Endothelial cell of umbilical vein (primary cell): ENCODE measurements around the gene SPEN. TPM values are rescaled to one million over a fixed set of nuclear protein-coding genes. Genes with fewer than 3 reads are reported as not detected.
A peak's percentile ranks its signal among the peaks of the same experiment; 100 is the strongest.

Experiments
- BruUV-seq: library from RNA; stranded (reverse); fragments of 400-500 nt; replicated peaks from 2 replicates; lab custom pipeline; 2021; lab: Mats Ljungman, UMichigan
- CTCF ChIA-PET: fragments of 300-600, 350-600 bp; sonication (Branson Sonifier 250); formaldehyde crosslinking; loops from one replicate; lab custom pipeline; 2021; ENCODE audit warnings: antibody characterized with exemption, inconsistent platforms; lab: Charles Lee
- POLR2A ChIA-PET: fragments of 300-600, 350-600 bp; sonication (Branson Sonifier 250); formaldehyde crosslinking; loops from one replicate; lab custom pipeline; 2021; ENCODE audit warnings: antibody characterized with exemption, inconsistent platforms; lab: Charles Lee
- DNase-seq: peaks from one replicate; pipeline ENCODE4 v3.0.0-alpha.2; 2011; ENCODE audit warnings: low read depth, low spot score
- FAIRE-seq: peaks from 2 replicates; lab custom pipeline; 2011; peaks lifted over from hg19 to GRCh38; lab: Jason Lieb, UNC
- H2AFZ ChIP-seq: 2 replicates; pipeline ENCODE4 v1.6.0; 2012; ENCODE audit warnings: low read depth, low read length, control low read depth, inconsistent platforms
- H3K27ac ChIP-seq: 2 replicates; pipeline ENCODE4 v1.5.1; 2011; ENCODE audit warnings: low read depth, mild to moderate bottlenecking, control low read depth, low read length, moderate library complexity; ENCODE audit not compliant: insufficient read depth
- H3K27me3 ChIP-seq, 2 experiments: 2 replicates each; pipeline versions ENCODE4 v1.6.0 to v1.6.1; 2011; ENCODE audit warnings: low read length in 2 of 2, mixed read lengths in 1 of 2; ENCODE audit not compliant: control insufficient read depth in 2 of 2, insufficient read depth in 2 of 2
- H3K36me3 ChIP-seq, 2 experiments: 2 replicates in 1 of 2; 3 replicates in 1 of 2; pipeline ENCODE4 v1.5.1; 2011; ENCODE audit warnings: low read length in 2 of 2, mild to moderate bottlenecking in 1 of 2, moderate library complexity in 1 of 2; ENCODE audit not compliant: control insufficient read depth in 2 of 2, insufficient read depth in 2 of 2; ENCODE audit errors: extremely low read depth in 1 of 2
- H3K4me1 ChIP-seq: 3 replicates; pipeline ENCODE4 v1.5.1; 2011; ENCODE audit warnings: mild to moderate bottlenecking, low read length; ENCODE audit not compliant: control insufficient read depth, insufficient read depth; ENCODE audit errors: extremely low read depth
- H3K4me2 ChIP-seq: 2 replicates; pipeline ENCODE4 v1.6.1; 2011; ENCODE audit warnings: low read length, control low read depth, mixed read lengths; ENCODE audit not compliant: insufficient read depth
- H3K4me3 ChIP-seq, 3 experiments: fragments of 200-600 bp in 1 of 3; sonication (generic), shearing (Covaris generic) in 1 of 3; replicated peaks in 1 of 3; 2 replicates each; pipeline ENCODE4 v1.5.1; 2011 to 2016; ENCODE audit warnings: control low read depth in 3 of 3, low read length in 3 of 3, mild to moderate bottlenecking in 2 of 3, inconsistent platforms in 1 of 3, low read depth in 1 of 3, moderate library complexity in 1 of 3; ENCODE audit not compliant: insufficient read depth in 1 of 3
- H3K79me2 ChIP-seq: 2 replicates; pipeline ENCODE4 v1.6.0; 2012; ENCODE audit warnings: low read length, inconsistent platforms; ENCODE audit not compliant: control insufficient read depth, insufficient read depth
- H3K9ac ChIP-seq: replicated peaks from 2 replicates; pipeline ENCODE3; 2011; ENCODE audit warnings: low read length, control low read depth; ENCODE audit not compliant: insufficient read depth; ENCODE audit errors: extremely low read depth
- H3K9me1 ChIP-seq: replicated peaks from 3 replicates; pipeline ENCODE4 v1.6.0; 2011; ENCODE audit warnings: mild to moderate bottlenecking, low read length; ENCODE audit not compliant: control insufficient read depth, insufficient read depth; ENCODE audit errors: extremely low read depth
- H3K9me3 ChIP-seq: replicated peaks from 2 replicates; pipeline ENCODE4 v1.5.1; 2012; ENCODE audit warnings: low read length, inconsistent platforms; ENCODE audit not compliant: control insufficient read depth, insufficient read depth
- H4K20me1 ChIP-seq: replicated peaks from 2 replicates; pipeline ENCODE3; 2011; ENCODE audit warnings: mild to moderate bottlenecking, low read length; ENCODE audit not compliant: control insufficient read depth, insufficient read depth; ENCODE audit errors: extremely low read depth
- EZH2 ChIP-seq: IDR thresholded peaks from 2 replicates; pipeline ENCODE4 v1.6.1; 2012; ENCODE audit warnings: borderline replicate concordance, low read depth, mild to moderate bottlenecking, moderate library complexity, low read length, inconsistent platforms; ENCODE audit not compliant: severe bottlenecking
- FOS ChIP-seq: IDR thresholded peaks from 2 replicates; pipeline ENCODE4 v1.6.1; 2011; ENCODE audit warnings: mild to moderate bottlenecking, low read length, moderate library complexity, borderline replicate concordance; ENCODE audit not compliant: insufficient read depth
- GATA2 ChIP-seq: IDR thresholded peaks from 2 replicates; pipeline ENCODE4 v1.7.0; 2011; ENCODE audit warnings: low read depth, mild to moderate bottlenecking, moderate library complexity, mixed read lengths, low read length; ENCODE audit not compliant: insufficient read length, insufficient read depth
- JUN ChIP-seq: IDR thresholded peaks from 2 replicates; pipeline ENCODE4 v1.6.1; 2011; ENCODE audit warnings: borderline replicate concordance, low read depth; ENCODE audit not compliant: insufficient read length, insufficient read depth
- MYC ChIP-seq: IDR thresholded peaks from one replicate; pipeline ENCODE4 v1.6.1; 2011; ENCODE audit warnings: mild to moderate bottlenecking, low read depth, low read length
- POLR2A ChIP-seq: IDR thresholded peaks from 2 replicates; pipeline ENCODE4 v1.6.1; 2012; ENCODE audit warnings: low read depth, mild to moderate bottlenecking, control low read depth, low read length
- POLR2AphosphoS5 ChIP-seq: IDR thresholded peaks from 2 replicates; pipeline ENCODE4 v1.6.1; 2012; ENCODE audit warnings: low read depth, mild to moderate bottlenecking, control low read depth, low read length, moderate library complexity; ENCODE audit not compliant: insufficient read depth
- dilution Hi-C: fragments of 300-500 bp; cut with MboI; formaldehyde crosslinking; loops from one replicate; pipeline ENCODE4 v1.15.0; 2019; ENCODE audit warnings: low sequenced_read_pairs; ENCODE audit not compliant: extremely low pct_ligation_motif_present
- intact Hi-C: fragments of 100-400 bp; cut with micrococcal nuclease; formaldehyde crosslinking; loops from one replicate; pipeline ENCODE4 v1.10.0; 2022
- polyA plus RNA-seq, 4 experiments: library from polyadenylated mRNA; depleted of rRNA in 3 of 4; stranded (reverse) in 3 of 4; unstranded in 1 of 4; fragments of >200 nt; gene quantifications; 2 replicates each; pipeline versions ENCODE4 v1.2.1 to v1.2.3, GENCODE V29; 2011 to 2012; ENCODE audit warnings: missing spikeins in 1 of 4
- total RNA-seq: library from RNA; stranded (reverse); gene quantifications from 2 replicates; pipeline ENCODE4 v1.2.3, GENCODE V29; 2021
- TF ChIP-seq, protein P1 (sequence below): IDR thresholded peaks from 2 replicates; pipeline ENCODE4 v1.6.1; 2011; ENCODE audit not compliant: insufficient read depth, insufficient read length
- TF ChIP-seq, protein P2 (sequence below), 2 donors: IDR thresholded peaks; 1 replicate in 1 of 2; 2 replicates in 1 of 2; pipeline ENCODE4 v1.5.1; 2011; ENCODE audit warnings: low read length in 2 of 2, mild to moderate bottlenecking in 2 of 2, moderate library complexity in 2 of 2, control low read depth in 1 of 2, inconsistent platforms in 1 of 2, low read depth in 1 of 2; ENCODE audit not compliant: insufficient read depth in 1 of 2; ENCODE audit errors: extremely low read depth in 1 of 2

Gene SPEN
- total and polyA plus RNA-seq, 2 donors (not counting 3 experiments of a cell fraction or from before 2014, with no cell fraction given), result 9.3 to 44.4 TPM

DNA sequence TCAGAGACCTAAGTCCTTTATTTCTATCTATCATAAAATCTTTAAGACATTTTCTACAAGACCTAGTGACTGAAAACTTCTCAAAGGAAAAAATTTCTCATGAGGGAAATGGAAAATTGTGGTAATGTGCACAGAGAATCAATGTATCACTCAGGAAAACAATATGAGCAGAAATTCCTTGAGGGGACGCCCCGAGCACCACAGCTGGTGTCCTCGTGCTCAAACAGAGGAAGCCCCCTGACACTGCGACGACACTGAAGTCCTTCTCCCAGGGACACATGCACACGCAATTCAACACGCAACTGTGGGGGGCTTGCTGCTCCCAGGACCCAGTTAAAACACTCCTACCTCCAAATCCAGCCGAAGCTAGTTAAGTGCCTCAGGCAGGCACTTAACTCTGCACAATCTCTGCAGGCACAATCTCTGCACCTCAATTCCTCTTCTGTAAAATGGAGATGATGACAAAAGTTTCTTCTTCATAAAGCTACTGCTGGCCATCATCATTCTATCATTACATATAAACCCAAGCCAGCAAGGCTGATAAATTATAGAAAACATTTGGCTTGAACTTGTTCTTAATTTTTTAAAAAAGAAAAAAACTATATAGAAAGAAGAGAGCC is 112.4 kb downstream of the SPEN start:
- no peak overlapping the region for H3K4me2 ChIP-seq
- DNase-seq (peak; percentile 24), FAIRE-seq (no peak)
- H4K20me1 ChIP-seq, result no peaks in the 10 kb centered on the region
- dilution Hi-C loops (no loop called here), intact Hi-C loops (loop anchor here (2.0 kb wide), 1 partner anchor 15 kb away; no protein-coding TSS in a partner anchor)
- no peak overlapping the region for H2AFZ ChIP-seq
- peaks cover 51% of the 10 kb centered on the region for H3K79me2 ChIP-seq
- H3K9ac ChIP-seq, result no peak overlapping the region
- ChIA-PET POLR2A (interaction anchor here (0.6 kb wide), 1 partner anchor 275 kb away, joined by 3 read pairs; no protein-coding TSS in a partner anchor), CTCF (interaction anchor here (1.0 to 4.0 kb wide), 13 partner anchors 15 to 168 kb away, joined by 3 to 18 read pairs (median 4); partner anchors contain the start of gene ZBTB17)
- H3K9me1 ChIP-seq, result no peaks in the 10 kb centered on the region
- no peaks in the 10 kb centered on the region for H3K9me3 ChIP-seq
- H3K27ac ChIP-seq, result no peak overlapping the region
- no peak overlapping the region for H3K4me3 ChIP-seq
- H3K4me1 ChIP-seq, result peaks cover 29% of the 10 kb centered on the region
- BruUV-seq, result no TSS peak
- no peaks in the 10 kb centered on the region for H3K36me3 ChIP-seq
- H3K27me3 ChIP-seq, result no peaks in the 10 kb centered on the region
- TF ChIP-seq POLR2A, result no peak
- TF ChIP-seq FOS, result no peak
- TF ChIP-seq, protein P1, sequence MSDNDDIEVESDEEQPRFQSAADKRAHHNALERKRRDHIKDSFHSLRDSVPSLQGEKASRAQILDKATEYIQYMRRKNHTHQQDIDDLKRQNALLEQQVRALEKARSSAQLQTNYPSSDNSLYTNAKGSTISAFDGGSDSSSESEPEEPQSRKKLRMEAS, result no peak
- no peak for TF ChIP-seq GATA2
- no peak for TF ChIP-seq EZH2
- TF ChIP-seq MYC, result no peak
- TF ChIP-seq, protein P2, sequence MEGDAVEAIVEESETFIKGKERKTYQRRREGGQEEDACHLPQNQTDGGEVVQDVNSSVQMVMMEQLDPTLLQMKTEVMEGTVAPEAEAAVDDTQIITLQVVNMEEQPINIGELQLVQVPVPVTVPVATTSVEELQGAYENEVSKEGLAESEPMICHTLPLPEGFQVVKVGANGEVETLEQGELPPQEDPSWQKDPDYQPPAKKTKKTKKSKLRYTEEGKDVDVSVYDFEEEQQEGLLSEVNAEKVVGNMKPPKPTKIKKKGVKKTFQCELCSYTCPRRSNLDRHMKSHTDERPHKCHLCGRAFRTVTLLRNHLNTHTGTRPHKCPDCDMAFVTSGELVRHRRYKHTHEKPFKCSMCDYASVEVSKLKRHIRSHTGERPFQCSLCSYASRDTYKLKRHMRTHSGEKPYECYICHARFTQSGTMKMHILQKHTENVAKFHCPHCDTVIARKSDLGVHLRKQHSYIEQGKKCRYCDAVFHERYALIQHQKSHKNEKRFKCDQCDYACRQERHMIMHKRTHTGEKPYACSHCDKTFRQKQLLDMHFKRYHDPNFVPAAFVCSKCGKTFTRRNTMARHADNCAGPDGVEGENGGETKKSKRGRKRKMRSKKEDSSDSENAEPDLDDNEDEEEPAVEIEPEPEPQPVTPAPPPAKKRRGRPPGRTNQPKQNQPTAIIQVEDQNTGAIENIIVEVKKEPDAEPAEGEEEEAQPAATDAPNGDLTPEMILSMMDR (IDR thresholded peaks at IDR 0.05; ENCODE audit: extremely low read depth in 1 of 2, insufficient read depth in 1 of 2, low read depth in 1 of 2, low read length in 2 of 2), result no peak
- no peak for TF ChIP-seq POLR2AphosphoS5
- TF ChIP-seq JUN, result no peak
